GM03348 (cell line): Measurements from ENCODE around the gene MRAS.

Experiments
- DNase-seq: peaks from one replicate; pipeline ENCODE4 v3.0.0; 2012; ENCODE audit warnings: low spot score

The MRAS gene

GRCh38 chr3:138340511-138340910, 7.9 kb upstream of the MRAS start:
- no peak for DNase-seq

- no peak for DNase-seq
These were observed 3.6 kb upstream of the MRAS start for GRCh38 chr3:138344754-138345153.

GRCh38 chr3:138348754-138349739, 668 bp downstream of the MRAS start:
- DNase-seq = peak; percentile 52

- DNase-seq = peak; percentile 41
These were observed 1.7 kb downstream of the MRAS start for GRCh38 chr3:138349926-138350665.

GRCh38 chr3:138351151-138351550, 2.8 kb downstream of the MRAS start:
- DNase-seq = no peak

GRCh38 chr3:138351916-138352550, 3.7 kb downstream of the MRAS start:
- DNase-seq = no peak

- DNase-seq = no peak
These were observed 6.0 kb downstream of the MRAS start for GRCh38 chr3:138354376-138354775.

GRCh38 chr3:138355071-138355470, 6.7 kb downstream of the MRAS start:
- DNase-seq = no peak

GRCh38 chr3:138356730-138357405, 8.5 kb downstream of the MRAS start:
- DNase-seq = no peak

GRCh38 chr3:138359148-138359918, 11.0 kb downstream of the MRAS start:
- no peak for DNase-seq

- DNase-seq = no peak
These were observed 11.8 kb downstream of the MRAS start for GRCh38 chr3:138359919-138360868.

GRCh38 chr3:138360869-138361525, 12.6 kb downstream of the MRAS start:
- no peak for DNase-seq

GRCh38 chr3:138361561-138361971, 13.2 kb downstream of the MRAS start:
- no peak for DNase-seq

GRCh38 chr3:138362538-138362937, 14.2 kb downstream of the MRAS start:
- peak; percentile 69 for DNase-seq

- DNase-seq = no peak
These were observed 14.9 kb downstream of the MRAS start for GRCh38 chr3:138363322-138363721.

GRCh38 chr3:138364356-138365252, 16.2 kb downstream of the MRAS start:
- DNase-seq = no peak

- DNase-seq = no peak
These were observed 16.8 kb downstream of the MRAS start for GRCh38 chr3:138365253-138365555.

- no peak for DNase-seq
These were observed 17.8 kb downstream of the MRAS start for GRCh38 chr3:138366006-138366759.
